GM19324 (cell line): Measurements from ENCODE around the gene GMPPA.
A peak's percentile ranks its signal among the peaks of the same experiment; 100 is the strongest.

ENCODE experiments used
- ATAC-seq: cut with Tn5 transposase; IDR thresholded peaks from one replicate; pipeline ENCODE4 v1.9.1; 2021; ENCODE audit warnings: mild to moderate bottlenecking, moderate library complexity; ENCODE audit not compliant: unreplicated experiment, low FRiP score

Gene GMPPA

GRCh38 chr2:219499555-219499954 is 864 bp downstream of the GMPPA start:
- ATAC-seq: no peak

DNA sequence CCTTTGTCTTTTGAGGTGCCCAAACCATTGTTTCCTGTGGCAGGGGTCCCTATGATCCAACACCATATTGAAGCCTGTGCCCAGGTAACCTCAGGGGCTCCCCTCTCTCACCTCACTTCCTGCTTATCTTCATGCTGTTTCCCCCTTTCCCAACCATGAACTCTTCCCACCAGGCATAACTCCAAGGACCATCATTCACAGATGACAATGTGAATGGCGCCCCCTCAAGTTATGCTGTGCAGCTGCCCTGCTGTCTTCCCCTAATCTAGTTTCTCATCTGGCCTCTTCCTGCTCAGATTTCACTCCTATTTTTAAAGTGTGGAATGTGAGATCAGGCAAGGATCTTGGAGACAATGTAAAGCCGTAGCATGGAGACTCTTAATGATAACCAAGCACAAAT is 1.4 kb downstream of the GMPPA start:
- ATAC-seq: no peak

DNA sequence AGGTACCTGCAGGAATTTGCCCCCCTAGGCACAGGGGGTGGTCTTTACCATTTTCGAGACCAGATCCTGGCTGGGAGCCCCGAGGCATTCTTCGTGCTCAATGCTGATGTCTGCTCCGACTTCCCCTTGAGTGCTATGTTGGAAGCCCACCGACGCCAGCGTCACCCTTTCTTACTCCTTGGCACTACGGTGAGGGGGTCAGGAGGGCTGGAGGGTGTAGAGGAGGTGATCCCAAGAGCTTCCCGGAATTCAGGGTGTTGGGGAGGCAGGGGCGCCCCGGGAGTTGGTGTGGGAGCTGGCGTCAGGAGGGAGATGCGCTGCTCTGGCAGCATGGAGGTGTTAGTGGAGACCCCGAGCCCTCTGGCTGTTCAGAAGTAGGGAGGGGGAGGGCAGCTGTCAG is 3.2 kb downstream of the GMPPA start:
- no peak for ATAC-seq

DNA sequence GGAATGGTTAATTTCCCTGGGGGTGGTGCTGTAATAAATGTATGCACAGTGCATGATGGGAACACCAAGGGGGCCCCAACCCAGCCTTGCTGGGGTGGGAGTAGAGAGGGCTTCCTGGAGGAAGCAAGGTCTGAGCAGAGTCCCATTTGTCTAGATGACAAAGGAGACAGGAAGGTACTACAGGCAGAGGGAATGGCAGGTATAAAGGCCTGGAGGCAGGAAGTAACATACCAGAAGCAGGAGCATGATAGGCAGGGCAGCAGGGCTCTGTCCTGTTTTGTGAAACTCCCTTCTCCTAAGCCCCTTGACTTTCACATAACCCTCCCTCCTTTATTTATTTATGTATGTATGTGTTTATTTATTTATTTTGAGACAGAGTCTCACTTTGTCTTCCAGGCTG is 3.9 kb downstream of the GMPPA start:
- no peak for ATAC-seq

GRCh38 chr2:219505585-219505984 is 6.9 kb downstream of the GMPPA start:
- ATAC-seq: no peak

DNA sequence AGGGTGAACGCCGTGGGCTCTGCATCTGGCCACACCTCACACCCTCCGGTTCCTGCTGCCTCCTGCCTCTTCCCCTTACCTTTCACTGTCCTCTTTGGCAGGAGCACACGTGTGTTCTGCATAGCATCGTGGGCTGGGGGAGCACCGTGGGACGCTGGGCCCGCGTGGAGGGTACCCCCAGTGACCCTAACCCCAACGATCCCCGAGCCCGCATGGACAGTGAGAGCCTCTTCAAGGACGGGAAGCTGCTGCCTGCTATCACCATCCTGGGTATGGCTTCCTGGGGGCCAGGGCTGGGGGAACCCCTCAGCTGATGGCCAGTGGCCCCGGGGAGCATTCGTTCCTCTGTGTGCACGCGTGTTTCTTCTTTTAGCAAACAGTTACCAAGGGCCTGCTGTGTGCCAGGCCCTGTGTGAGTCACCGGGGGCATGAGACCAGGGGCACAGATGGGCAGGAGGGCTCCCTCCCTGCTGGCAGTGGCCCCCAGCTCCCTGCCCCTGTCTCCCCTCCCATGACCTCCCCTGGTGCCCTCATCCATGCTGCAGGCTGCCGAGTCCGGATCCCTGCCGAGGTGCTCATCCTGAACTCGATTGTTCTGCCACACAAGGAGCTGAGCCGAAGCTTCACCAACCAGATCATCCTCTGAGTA is 7.6 kb downstream of the GMPPA start:
- no peak for ATAC-seq

- ATAC-seq: no peak
Measured at GRCh38 chr2:219506802-219507526, 8.3 kb downstream of the GMPPA start.

DNA sequence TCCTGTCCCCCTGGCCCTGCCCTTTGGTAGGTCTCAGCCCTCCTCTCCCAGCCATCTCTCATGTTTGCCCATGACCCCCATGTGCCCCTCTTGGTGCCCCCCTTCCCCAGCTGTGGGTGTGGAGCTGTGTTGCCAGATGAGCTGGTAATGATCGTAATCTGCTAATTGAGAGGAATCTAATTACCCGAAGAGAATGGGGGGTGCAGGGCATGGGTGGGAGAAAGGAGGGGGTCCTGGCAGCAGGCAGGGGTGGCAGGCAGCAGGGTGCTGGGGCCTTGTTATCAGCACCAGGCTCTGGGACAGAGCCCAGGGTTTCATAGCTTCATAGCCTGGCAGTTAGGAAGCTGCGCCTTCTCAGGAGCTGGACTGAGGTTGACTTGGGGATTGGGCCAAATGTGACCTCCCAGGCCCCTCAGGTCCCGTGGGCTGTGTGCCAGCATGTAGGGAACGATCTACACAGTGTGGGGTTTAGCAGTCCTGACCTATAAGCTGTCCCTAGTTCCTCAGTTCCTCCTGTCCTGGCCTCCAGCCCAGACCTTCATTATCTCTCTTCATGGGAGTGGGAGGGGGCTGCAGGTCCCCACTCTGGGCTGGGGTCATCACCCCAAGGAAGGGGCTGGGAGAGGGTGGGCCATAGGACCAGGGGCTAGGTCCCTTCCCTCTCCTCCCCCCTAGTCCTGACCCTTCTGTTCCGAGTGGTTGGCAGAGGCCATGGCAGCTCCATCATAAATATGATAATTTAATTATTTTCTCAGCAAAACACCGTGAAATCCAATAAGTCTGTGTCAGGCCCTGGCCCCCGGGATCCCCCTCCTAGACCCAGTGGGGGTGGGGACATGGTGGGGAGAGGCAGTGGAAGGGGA is 9.1 kb downstream of the GMPPA start:
- ATAC-seq: no peak

GRCh38 chr2:219508444-219508734 is 9.7 kb downstream of the GMPPA start:
- no peak for ATAC-seq

DNA sequence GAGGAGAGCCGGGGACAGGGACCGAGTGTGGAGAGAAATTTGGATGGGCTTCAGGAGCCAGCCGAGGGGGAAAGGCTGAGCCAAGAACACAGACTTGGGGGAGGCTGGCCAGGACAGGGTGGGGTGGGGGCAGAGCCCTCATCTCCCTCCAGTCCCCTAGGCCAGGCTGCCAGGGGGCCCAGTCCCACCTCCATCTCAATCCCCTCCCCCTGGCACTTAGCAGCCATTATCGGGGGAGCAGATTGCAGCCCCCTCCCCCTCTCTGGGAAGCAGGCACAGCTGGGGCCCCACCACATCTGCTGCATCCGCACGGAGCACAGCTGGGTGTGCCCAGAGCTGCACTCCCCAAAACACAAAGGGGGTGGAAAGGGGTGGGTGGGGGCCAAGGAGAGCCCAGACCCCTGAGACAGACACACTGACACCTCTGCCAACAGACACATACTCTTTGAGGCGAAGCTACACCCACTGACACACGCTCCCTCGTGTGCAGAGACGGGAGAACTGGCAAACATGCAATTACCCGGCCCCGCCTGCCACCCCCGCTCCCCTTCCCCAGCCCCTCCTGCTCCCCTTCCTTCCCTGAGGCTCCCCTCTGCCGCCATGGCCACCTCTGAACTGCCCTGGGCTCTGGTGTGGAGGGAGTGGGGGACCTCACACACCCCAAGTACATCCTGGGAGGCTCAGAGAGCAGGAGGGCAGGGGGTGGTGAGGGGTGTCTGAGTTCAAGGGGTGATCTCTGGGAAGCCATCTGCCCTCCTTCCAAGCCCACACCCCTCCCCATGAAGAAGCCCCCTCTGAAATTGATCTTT is 10.5 kb downstream of the GMPPA start:
- no peak for ATAC-seq

- ATAC-seq: peak; percentile 44
Measured at GRCh38 chr2:219509780-219510511, 11.3 kb downstream of the GMPPA start.

DNA sequence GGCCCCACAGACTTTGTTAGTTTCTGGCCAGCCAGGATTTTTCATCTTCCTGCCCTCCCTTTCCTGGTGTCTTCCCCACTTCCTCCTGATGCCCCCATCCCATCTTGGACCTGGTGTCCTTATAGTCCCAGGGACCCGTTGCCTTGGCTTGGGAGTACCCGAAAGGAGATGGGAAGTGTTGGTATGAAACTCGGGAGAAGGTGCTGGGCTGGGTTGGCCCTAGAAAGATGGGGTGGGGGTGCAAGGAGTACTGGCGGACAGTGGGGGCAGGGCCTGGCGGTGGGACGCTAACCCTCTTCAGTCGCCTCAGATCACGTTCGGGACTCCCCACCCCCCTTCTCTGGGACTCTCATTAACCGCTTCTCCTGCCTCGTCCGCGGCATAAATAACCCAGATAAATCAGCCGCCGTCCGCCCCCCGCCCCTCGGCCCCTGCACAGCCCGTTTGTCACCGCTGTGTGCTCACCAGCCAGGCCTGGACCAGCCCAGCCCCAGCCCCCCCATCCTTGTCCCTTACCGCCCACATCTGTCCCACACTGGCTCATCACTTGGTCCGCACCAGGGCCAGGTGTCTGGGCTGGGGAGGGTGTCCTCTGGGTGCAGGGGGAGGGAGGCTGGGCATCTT is 11.9 kb downstream of the GMPPA start:
- no peak for ATAC-seq

DNA sequence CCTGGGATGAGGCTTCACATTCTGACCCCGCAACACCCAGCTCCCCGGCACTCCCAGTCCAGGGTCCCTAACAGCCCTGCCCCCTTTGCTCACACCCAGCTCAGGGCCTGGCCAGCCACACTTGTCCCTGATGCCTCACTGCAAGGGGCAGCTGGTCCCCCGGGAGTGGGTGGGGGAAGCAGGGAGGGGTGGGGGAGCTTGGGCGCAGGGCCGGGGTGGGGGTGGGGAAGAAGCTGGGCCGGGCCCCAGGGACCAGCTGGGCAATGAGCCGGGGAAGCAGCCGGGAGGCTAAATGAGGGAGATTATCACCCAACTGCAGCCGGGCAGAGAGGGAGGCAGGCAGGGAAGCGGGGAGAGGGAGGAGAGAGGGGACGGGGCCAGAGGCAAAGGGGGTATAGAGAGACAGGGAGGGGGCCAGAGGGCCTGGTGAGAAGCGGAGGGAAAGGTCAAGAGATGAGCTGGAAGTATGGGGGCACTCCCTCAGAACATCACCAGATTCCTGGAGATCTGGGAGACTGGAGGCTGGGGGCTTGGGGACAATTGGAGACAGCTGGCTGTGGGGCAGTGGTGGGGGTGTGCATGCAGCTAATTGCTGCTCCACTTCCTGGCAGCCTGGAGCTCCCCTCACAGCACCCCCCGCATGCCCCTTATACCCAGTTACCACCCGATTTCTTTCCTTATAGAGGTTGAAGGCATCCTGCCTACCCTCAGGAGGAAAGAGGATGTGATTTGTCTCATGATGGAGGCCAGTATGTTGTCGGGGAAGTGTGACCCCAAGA is 13.0 kb downstream of the GMPPA start:
- no peak for ATAC-seq

DNA sequence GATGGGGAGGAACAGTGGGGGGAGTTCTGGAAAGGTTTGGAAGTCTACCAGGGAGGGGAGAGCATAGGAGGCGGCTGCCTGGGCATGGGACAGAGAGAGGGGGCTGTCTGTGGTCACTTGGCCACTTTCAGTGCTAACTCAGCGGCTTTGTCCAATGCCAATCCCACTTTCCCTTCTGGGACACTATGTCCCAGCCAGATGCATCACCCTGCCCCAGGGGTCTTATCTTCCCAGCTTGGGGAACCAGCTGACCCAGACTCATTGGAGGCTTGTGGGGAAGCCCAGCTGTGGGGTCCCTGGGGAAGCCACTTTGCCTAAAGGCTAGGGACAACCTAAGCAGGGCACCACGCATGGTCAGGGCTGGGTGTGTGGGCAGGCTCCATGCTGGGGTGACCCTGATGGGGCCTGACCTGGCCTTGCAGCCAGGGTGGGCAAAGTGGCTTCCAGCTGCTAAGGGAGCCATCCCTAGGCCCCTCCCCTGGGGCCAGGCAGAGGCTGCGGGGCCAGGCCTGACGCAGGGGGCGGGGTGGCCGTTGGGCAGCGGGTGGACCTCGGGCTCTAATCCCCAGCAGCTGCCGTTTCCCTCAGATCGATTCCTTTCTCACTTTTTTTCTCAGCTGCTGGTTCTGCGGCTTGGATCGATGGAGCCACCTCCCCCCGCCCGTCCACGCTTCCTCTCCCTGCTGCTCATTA is 14.0 kb downstream of the GMPPA start:
- ATAC-seq: no peak

GRCh38 chr2:219513787-219514186 is 15.1 kb downstream of the GMPPA start:
- no peak for ATAC-seq

GRCh38 chr2:219514196-219514761 is 15.6 kb downstream of the GMPPA start, which contains the start of gene ASIC4:
Gene ASIC4 (plus strand): TSS chr2:219514482. CDS start chr2:219514725, 243 bp downstream.
- no peak for ATAC-seq

DNA sequence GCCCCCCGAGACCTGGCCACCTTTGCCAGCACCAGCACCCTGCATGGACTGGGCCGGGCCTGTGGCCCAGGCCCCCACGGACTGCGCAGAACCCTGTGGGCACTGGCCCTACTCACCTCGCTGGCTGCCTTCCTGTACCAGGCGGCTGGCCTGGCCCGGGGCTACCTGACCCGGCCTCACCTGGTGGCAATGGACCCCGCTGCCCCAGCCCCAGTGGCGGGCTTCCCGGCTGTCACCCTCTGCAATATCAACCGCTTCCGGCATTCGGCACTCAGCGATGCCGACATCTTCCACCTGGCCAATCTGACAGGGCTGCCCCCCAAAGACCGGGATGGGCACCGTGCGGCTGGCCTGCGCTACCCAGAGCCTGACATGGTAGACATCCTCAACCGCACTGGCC is 16.1 kb downstream of the GMPPA start:
- ATAC-seq: no peak
